ENCODE results near the gene HGD.
A peak's percentile ranks its signal among the peaks of the same experiment; 100 is the strongest.
"Not testable (repeated sequence)": the region's sequence is repeated elsewhere in the genome, so short reads cannot be mapped to it uniquely, and the experiment has no call there.

The HGD gene

DNA sequence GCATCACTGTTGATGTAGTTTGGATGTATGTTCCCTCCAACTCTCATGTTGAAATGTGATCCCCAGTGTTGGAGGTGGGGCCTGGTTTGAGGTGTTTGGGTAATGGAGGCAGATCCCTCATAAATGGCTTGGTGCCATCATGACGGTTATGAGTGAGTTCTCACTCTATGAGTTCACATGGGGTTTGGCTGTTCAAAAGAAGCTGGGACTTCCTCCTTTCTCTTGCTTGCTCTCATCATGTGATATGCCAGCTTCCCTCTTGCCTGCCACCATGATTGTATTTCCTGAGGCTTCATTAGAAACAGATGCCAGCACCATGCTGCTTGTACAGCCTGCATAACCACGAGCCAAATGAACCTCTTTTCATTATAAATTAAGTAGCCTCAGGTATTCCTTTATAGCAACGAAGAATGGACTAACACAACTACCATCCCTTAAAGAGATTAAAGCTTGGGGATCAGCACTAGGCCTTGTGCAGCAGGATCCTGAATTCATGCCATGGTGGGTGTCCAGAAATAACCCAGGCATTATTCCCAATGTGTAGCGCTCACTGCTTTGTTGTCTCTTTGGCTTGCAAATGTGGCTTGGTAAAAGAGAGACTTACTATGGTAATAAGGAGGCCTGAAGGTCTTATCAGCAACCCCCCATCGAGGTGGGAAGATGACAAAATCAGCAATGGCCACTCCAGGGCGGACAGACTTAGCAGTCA, 44.0 kb downstream of the HGD start:
- DNase-seq (ENCODE audit: low spot score): no peak

DNA sequence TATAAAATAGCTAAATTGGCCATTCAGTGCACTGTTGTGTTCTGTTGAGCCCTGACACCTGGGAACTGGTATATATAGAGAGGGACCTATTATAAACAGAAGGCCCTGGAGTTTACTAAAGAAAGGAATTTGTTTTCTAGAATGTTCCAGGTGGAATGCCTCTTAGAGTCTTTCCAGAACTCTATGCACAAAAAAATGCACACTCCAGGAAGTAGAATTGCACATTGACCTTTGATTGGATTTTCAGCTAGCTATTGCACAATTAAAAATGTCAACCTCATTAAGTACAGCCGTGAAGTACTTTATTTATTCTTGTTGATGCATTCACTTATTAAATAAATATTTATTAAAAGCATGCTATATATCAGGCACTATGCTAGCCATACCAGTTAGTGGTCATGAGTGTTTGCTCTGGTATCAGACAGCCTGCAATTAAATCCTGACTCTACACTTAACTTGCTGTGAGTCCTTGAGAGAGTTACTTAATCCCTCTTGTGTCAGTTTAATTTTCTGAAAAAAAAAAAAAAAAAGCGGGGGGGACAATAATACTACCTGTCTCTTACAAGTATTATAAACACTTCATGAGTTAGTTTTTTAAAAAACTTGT, 45.1 kb downstream of the HGD start:
- DNase-seq (ENCODE audit: low spot score): no peak

DNA sequence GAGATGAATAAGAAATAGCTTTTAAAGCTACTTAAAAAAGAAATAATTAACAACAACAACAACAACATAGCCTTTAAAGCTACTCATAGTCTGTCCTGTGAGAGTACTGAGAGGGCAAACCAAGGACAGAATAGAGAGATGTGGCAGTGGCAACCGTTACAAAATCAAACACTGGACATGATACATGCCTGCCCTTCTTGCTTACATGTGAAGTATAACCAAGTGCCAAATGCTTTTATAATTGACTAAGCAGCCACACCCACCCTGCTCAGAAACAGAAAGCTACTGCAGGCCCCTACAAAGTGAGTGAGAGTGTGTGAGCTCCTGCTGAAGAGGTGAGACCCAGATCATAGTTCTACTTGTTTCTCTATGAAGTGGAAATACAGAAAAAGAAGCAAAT, 47.5 kb downstream of the HGD start:
- no peak for DNase-seq (ENCODE audit: low spot score)

DNA sequence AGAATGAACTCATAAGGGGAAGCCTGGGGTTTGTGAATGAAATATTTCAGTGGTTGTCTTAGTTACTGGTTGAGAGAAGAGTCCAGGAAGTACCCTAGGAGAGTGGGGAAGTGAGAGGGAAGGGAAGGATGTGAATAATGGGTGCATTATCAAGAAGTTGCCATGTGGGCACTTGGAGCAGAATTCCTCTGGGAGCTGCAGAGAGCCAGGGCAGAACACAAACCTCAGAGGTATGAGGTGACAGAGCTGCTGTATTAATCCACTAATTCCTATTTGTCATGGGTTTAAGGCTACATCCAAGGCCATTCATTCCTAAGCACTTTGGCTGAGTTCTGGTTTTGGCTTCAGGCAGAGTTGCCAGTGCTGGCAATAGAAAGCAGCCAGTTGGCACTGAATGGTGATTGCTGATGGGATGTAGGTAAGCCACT, 56.9 kb downstream of the HGD start:
- peak; percentile 6 for DNase-seq (ENCODE audit: low spot score)

DNA sequence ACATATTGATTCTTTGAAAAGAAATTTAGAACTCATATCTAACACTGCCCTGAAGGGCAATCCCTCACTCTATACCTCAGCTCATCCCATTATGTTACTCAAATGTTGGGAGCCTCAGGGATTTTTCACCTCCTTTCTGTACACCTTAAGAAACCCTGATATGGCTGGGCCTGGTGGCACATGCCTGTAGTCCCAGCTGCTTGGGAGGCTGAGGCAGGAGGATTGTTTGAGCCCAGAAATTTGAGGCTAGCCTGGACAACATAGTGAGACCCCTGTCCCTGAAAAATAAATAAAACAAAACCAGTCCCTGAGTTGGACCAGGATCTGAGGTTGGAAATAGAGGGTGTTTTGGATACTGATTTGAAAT, 58.3 kb downstream of the HGD start:
- no peak for DNase-seq (ENCODE audit: low spot score)

DNA sequence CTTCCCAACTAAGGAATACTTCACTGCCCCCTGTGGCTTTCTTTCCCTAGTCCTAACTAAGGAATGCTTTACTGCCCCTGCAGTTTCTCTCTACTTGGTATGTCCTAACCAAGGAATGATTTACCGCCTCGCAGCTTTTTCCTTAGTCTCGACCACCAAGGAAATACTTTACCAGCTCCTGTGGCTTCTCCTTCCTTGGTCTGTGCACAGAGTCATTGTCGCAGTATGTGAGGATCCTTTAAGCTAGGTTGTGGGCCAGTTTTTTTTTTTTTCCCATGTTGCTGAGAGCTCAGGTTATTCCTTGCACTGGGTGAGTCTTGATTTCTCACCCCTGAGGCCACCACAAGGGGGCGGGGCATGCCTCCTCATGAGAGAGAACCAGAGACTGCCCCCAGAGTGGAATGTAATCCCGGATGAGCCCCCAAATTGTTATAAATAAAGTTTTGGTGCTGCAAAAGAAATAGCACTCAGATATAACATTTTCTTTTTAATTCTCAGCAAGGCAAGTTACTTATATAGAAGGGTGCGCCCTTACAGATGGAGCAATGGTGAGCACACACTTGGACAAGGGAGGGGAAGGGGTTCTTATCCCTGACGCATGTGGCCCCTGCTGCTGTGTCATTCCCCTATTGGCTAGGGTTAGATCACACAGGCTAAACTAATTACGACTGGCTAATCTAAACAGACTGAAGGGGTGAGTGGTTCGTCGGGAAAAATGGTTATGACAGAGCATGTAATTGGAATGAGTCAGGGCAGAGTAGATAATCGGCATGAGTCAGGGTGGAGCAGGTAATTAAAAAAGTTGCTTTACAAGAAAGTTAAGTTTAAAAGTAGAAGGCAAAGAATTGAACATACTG, 58.9 kb downstream of the HGD start:
- no peak for DNase-seq (ENCODE audit: low spot score)

DNA sequence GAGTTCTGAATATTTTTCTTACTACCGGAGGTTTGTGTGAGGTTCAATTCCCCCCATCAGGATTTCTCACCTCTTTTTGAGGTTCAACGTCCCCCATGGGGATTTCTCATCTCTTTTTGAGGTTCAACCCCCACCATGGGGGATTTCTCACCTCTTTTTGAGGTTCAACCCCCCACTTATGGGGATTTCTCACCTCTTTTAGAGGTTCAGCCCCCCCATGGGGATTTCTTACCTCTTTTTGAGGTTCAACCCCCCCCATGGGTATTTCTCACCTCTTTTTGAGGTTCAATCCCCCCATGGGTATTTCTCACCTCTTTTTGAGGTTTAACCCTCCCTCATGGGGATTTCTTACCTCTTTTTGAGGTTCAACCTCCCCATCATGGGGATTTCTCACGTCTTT, 59.6 kb downstream of the HGD start:
- no peak for DNase-seq (ENCODE audit: low spot score)

DNA sequence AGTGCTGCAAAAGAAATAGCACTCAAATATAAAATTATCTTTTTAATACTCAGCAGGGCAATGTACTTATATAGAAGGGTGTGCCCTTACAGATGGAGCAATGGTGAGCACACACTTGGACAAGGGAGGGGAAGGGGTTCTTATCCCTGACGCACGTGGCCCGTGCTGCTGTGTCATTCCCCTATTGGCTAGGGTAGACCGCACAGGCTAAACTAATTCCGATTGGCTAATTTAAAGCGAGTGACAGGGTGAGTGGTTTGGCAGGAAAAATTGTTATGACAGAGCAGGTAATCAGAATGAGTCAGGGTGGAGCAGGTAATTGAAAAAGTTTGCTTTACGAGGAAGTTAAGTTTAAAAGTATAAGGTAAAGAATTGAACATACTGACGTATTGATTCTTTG, 65.3 kb downstream of the HGD start:
- DNase-seq (ENCODE audit: low spot score): not testable (repeated sequence)

DNA sequence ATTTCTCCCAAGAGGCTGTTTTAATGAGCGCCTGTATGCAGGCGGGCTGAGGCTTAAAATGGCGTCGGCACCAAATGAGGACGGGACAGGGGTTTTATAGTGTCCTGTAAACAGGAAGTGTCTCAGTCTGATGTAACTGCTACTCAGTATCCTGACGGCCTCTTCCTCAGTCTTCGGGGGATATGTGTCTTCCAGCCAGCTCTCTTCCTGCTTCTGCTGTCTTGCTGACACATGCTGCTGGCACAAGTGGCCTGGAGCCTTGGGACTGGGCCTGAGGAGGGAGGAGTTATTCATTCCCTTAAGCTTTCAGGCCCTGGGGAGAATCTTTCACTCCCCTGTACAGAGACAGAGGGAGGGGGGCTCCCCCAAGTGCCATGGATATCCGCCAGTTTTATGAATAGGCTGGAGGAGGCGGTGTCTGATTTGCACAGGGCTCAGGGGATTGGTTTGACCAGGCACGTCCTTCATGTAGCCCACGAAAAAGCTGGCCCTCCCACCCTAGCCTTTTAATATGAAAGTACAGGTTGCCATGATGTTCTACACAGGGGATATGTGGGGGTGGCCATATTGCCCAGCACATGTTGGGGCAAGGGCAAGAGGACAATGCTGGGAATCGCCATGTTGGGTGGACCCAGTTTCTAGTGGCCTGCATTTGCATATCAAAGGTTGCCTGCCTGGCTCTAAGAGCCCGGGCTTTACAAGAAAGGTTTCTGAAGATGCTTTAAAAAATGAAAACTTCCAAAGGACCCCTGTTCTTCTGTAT, 66.0 kb downstream of the HGD start:
- peak; percentile 26 for DNase-seq (ENCODE audit: low spot score)

DNA sequence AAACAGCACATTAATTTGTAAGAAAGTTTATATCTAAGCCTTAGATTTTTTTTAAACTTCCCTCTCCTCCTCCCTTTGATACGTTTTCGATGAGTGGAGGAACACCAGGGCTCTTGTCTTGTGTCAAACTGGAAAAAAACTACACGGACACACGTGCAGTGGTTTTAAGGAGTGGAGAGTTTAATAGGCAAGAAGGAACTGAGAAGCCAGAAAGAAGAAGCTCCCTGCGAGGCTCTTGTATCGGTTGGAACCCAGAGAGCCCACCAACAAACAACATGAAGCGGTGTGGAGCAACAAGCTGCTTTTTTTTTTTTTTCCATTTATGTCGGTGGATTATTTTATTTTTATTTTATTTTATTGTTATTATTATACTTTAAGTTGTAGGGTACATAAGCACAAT, 67.3 kb downstream of the HGD start:
- DNase-seq (ENCODE audit: low spot score): no peak

DNA sequence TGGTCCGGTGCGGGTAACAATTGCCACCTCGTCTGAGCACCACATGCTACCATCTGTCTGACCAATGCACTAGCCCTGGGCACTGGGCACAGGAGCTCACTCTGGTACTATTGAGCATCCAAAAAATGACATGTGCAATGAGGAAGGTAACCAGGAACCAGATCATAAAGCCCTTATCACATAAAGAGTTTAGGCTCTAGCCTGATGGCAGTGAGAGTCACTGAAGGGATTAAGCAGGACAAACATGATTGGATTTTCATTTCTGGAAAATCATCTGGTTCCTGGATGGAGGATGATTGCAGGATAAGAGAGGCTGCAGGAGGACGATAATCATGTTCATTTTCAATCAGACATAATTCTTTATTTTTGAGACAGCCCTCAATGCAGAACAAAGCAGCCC, 73.5 kb downstream of the HGD start:
- DNase-seq (ENCODE audit: low spot score): no peak

DNA sequence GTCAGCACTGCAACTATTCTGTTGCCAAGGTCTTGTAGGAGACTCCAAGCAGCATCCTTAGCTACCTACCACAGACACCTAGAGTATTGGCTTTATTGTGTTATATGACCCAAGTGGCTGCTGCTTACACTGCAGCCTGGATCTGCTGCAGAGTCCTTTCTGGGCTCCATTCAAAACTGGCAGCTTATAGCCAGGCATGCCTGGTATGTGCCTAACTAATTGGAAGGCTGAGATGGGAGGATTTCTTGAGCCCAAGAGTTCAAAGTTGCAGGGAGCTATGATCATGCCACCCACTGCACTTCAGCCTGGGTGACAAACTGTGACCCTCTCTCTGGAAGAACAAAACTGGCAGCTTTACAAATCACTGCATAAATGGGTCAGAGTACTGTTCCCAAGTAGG, 77.3 kb downstream of the HGD start:
- DNase-seq (ENCODE audit: low spot score): no peak

DNA sequence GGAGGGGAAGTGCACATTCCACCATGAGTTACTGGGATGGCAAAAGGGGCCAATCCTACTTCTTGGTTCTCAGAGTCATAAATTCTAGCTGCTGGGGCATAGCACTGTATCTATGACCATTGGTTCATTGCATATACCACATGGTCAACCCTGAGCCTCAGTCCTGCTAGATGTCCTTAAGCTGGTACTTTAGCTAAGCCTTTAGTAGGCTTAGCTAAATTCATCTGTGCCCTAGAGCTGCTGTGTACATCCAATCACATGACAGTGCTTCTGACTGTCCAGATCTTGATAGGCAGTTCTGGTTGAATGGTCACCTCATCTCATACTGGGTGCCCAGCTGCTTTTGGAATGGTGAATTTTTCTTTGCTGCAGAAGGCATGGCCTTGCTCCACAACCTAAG, 77.7 kb downstream of the HGD start:
- DNase-seq (ENCODE audit: low spot score): no peak

DNA sequence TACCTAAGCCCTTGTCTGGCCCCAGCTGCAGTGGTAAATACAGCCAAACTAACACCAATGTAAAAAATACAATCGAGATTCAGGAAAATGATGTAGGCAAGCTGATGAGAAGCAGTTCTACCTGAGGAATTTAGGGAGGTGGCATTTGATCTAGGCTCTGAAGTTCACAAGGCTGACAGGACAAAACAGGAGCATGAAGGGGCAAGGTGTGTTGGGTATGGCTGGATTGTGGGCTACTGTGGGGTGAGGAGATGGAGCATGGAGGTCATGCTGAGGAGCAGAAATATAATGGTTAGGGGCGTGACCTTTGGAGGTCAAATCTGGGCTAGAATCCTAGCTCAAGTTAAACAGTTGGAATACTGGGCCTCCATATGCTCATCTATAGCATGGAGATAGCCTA, 79.4 kb downstream of the HGD start:
- no peak for DNase-seq (ENCODE audit: low spot score)

DNA sequence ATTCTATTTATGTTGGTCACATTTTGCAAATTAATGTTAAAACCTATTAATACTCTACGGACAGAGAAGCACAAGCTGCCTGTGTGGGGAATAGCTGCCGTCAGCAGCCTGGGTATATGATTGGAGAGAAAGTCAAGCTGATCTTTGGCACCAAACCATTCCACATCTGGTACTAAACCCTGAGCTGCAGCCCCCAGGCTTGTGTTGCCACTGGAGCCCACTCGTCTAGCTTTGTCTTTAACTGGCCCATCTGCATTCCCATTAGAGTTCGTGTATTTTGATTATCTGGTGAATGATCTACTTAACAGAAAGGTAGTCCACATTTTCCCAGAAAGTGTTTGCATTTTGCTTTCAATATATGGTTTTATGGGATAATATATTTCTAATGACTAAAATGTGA, 80.5 kb downstream of the HGD start:
- DNase-seq (ENCODE audit: low spot score): no peak

DNA sequence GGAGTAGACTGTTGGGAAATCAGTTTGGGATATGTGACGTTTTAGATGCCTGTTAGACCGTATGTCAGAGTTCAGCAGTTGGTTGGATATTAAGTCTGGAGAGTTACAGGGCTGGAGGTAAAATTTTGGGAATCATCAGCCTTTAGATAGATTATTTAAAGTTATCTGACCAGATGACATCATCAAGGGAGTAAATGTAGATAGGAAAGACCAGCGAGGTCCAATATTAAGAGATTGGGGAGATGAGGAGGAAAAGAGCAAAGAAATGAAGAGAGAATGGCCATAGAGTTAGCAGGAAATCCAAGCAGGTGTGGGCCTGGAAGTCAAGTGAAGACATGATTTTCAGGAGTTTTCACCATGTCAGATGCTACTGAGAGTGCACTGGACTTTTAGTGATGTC, 82.8 kb downstream of the HGD start:
- DNase-seq (ENCODE audit: low spot score): no peak

DNA sequence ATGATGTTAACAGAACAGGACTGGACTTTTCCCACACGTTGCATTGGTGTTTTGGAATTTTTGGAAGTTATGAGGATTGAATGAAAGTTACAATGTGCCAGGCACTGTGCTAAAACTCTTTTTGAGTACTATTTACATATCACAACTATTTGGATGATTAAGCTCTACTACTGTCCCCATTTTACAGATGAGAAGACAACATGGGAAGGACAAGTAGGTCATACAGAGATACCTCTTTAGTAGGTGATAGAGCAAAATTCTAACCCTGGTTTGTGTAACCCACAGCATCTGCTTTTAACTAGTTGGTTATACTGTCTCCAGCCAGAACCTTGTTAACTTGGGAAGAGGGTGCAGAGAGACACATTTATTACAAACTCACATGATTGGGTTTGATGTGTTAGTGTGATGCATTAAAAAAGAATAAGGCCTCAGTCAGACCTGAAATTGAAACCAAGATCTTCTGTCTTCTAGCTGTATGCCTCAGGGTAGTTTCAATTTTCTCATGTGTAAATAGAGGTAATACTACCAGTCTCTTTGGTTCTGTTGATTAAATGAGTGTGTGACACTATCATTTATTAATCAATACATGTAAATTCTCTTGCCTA, 84.5 kb downstream of the HGD start:
- no peak for DNase-seq (ENCODE audit: low spot score)

DNA sequence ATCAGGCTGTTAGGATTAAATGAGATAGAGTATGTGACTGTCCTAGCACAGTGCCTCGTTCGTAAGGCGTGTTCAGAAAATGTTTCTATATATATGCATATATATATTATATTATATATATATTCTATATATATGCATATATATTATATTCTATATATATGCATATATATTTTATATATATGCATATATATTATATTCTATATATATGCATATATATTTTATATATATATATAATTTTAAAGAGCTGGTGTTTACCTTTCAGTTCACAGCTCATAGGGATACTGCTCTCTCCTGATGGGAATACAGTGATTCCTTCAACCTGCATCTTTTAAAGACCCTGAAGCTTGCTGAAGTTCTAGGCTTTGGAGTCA, 85.2 kb downstream of the HGD start:
- no peak for DNase-seq (ENCODE audit: low spot score)

DNA sequence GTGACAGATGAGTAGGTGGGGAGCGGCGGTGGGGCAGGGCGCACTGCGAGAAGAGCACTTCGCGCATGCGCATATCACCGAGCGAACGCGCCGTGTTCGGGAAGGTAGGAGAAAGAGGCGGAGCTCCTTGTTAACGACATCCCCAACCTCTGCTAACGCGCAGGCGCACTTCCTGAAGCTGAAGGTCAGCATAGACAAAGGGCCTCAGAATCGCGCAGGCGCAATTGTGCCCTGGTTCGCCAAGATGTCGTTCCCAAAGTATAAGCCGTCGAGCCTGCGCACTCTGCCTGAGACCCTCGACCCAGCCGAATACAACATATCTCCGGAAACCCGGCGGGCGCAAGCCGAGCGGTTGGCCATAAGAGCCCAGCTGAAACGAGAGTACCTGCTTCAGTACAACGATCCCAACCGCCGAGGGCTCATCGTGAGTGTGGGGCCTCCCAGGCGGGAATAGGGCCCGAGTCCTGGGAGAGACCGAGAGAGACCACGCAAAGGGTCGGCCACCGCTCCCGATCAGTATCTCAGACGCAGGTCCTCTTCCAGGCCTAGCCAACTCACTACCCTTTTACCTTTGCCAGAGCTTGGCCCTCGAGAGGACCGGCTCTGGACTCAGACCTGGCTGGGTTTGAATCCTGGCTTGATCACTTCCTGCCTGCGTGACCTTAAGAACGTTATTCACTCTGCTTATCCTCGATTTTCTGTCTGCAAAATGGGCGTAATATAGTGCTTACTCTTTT, 85.8 kb downstream of the HGD start, which contains the start of gene NDUFB4:
NDUFB4 (plus strand) TSS at position 221 of the 737 bp plus-strand sequence; CDS start at position 245, 24 bp downstream.
- peak; percentile 99 for DNase-seq (ENCODE audit: low spot score)

DNA sequence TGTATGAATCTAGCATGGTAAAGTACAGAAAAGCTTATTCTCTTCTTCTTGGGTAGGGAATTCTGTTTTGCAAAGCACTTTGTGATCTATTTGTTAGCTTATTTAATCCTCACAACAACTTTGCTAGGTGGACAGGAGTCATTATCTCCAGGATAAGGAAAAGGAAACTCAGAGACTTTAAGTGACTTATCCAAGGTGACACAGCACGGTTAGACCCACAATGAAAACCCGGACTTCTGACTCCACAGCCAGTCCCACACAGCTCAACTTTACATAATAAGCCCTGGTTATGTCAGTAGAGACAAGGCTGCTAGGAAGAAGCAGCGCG, 86.3 kb downstream of the HGD start:
- no peak for DNase-seq (ENCODE audit: low spot score)

DNA sequence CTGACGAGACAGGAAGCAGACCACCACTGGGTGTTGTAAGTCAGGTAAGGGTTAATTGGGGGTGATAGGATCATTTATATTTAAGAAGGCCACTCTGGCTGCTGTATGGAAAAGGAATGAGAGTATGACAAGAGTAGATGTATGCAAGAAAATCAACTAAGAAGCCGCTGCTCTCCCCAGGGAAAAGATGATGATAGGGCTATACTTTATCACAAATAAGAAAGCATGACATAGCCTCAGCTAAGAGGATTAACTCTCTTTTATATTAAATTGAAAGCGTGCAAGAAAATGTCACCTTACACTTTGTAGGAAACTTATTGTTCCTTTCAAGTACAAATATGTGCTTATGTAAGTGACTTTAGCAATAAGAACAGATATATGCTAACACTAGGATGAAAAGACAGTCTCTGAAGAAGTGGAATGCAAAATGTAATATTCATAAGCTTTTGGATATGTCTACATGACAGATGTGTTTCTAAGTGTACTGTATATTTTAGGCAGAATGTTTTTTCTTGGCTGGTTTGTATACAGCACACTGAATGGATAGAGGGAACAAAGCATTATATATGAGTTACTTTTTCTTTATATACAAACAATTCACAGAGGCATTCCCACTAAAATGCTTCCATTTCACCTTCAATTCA, 94.6 kb downstream of the HGD start:
- no peak for DNase-seq (ENCODE audit: low spot score)
